Right lung (tissue), 5 donors: Measurements from ENCODE around the gene SSU72. TPM values are rescaled to one million over a fixed set of nuclear protein-coding genes. Genes with fewer than 3 reads are reported as not detected.

Source experiments
- DNase-seq, 2 donors: peaks; one replicate each; pipeline ENCODE4 v3.0.0-alpha.2; 2013
- polyA plus RNA-seq, 5 donors: library from polyadenylated mRNA; unstranded; fragments of 120-200 nt; gene quantifications; one replicate each; pipeline versions ENCODE4 v1.2.1 to v1.2.3, GENCODE V29; 2013; ENCODE audit warnings: inconsistent platforms in 1 of 5, low replicate concordance in 1 of 5; ENCODE audit not compliant: insufficient read length in 5 of 5, insufficient read depth in 1 of 5

SSU72 gene
- polyA plus RNA-seq, 5 donors, result 61.9 to 99.7 (median 71.7) TPM

DNA sequence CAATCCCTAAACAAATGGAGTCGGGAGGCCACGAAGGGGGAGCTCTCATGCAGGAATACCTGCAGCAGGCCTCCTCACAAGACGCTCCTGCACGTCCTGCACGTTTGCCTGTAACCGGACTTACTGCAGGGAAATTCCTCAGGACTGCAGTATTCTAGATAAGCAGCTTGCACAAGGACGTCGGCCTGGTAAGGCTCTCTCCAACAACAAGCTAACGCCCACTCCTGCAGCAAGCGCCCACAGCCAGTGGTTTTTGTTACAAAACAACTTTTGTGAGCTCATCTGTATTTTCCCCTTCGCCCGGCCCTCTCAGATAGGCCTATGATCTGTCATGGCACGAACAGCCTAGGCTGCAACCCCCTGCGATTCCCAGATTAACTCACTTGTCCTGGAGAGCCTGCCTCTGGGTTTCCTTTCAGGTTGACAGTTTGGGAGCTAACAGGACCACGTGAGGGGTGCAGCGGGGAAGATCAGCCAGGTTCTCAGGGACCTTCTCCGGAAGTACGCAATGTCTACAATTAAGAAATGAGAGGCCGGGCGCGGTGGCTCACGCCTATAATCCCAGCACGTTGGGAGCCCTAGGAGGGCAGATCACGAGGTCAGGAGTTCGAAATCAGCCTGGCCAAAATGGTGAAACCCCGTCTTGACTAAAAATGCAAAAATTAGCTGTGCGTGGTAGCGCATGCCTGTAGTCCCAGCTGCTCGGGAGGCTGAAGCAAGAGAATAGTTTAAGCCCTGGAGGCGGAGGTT lies 39.7 kb upstream of the SSU72 start:
- DNase-seq, result peak; percentile 39 to 40

DNA sequence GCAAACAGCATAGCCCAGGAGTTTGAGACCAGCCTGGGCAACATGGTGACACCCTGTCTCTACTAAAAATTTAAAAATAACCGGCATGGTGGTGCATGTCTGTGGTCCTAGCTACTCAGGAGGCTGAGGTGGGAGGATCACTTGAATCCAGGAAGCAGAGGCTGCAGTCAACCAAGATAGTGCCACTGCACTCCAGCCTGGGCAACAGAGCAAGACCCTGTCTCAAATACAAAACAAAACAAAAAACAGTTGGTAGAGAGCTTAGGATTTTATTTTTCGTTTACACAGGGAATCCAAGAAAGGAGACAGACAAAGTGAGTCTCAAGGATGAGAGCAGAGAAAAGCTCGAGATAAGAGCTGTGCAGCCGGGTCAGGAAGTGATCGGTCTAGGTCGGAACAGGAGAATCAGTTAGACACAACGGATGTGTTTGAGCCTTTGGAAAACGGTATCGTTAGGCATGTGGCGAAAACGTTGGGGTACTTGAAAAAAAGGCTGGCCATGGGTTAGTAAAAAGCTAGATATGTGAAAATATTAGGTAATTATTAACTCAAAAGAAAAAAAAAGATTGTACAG lies 38.9 kb upstream of the SSU72 start:
- no peak for DNase-seq

DNA sequence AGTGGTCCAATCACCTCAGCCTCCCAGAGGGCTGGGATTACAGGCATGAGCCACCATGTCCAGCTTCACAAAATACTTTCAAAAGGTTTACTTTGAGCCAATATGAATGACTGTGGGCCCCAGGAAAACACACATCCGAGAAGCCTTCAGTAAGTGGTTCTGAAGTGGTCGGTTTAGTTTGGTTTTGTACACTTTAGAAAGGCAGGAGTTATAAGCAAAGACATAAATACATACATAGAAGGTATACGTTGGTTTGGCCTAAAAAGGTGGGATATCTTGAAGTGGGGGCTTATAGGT lies 37.4 kb upstream of the SSU72 start:
- DNase-seq, result peak; percentile 56 to 62

GRCh38 chr1:1610796-1611195 lies 36.1 kb upstream of the SSU72 start:
- no peak for DNase-seq

- no peak for DNase-seq
These were observed 35.3 kb upstream of the SSU72 start for GRCh38 chr1:1609822-1610485.

DNA sequence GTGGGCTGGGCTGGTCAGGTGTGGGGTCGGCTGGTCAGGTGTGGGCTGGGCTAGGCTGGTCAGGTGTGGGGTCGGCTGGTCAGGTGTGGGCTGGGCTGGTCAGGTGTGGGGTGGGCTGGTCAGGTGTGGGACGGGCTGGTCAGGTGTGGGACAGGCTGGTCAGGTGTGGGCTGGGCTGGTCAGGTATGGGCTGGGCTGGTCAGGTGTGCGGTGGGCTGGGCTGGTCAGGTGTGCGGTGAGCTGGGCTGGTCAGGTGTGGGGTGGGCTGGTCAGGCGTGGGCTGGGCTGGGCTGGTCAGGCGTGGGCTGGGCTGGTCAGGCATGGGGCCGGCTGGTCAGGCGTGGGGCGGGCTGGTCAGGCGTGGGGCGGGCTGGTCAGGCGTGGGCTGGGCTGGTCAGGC lies 31.6 kb upstream of the SSU72 start:
- DNase-seq, result no peak

- no peak for DNase-seq
These were observed 31.1 kb upstream of the SSU72 start for GRCh38 chr1:1605724-1606123.

- DNase-seq, result no peak
These were observed 30.4 kb upstream of the SSU72 start for GRCh38 chr1:1605034-1605591.

- no peak for DNase-seq
These were observed 29.8 kb upstream of the SSU72 start for GRCh38 chr1:1604374-1605033.

GRCh38 chr1:1603671-1604373 lies 29.2 kb upstream of the SSU72 start:
- DNase-seq, result no peak

DNA sequence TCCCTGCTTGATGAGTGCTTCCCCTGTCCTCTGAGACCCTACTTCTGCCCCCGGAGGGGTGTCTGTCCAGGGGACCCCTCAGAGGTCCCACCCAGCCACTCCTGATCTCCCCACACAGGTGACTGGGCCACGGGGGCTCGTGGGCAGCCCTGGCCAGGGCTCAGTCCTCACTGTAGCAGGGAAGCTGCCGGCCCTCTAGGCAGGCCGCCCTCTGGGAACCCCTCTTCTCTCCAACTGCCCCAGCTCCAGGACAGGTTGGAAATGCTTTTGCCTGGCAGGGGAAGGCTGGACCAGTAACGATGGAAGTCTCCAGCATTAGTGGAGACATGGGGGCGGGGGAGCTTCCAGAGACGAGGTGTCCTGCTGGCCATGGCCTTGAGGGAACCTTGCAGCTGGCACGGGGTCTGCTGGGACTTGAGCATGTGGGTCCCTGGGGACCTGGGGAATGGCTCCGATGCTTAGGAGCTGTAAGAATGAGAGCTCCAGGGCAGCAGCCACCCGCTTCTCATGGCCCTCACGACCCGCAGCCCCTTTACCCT lies 28.4 kb upstream of the SSU72 start:
- DNase-seq, result no peak

DNA sequence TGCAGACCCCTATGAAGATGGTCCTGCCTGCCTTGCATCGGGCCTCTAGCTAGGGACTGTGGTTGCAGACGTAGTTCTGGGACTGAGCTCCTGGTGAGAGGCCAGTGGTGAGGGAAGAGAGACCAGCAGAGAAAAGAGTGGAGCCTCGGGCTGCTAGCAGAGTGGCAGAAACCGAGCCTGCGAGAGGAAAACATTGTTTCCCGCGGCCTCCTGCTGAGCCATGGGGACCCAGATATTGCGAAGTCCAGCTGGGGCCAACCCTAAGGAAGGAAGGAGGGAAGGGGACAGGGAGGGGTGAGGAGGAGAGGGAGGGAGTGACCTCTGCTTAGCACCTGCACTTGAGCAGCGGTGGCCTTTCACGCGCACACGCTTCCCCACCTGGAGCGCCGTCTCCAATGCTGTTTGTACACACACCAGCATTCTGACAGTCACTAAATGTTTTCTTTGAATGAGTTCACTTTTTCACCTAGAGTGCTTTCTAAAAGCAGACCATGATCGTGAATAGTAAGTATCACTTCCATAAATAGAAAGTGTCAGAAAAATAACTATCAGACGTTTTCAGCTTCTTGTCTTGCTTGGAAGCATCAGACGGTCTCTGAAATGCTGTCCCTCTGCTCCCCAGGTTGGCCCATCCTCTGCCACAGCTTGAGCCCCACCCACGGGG lies 27.8 kb upstream of the SSU72 start:
- no peak for DNase-seq

DNA sequence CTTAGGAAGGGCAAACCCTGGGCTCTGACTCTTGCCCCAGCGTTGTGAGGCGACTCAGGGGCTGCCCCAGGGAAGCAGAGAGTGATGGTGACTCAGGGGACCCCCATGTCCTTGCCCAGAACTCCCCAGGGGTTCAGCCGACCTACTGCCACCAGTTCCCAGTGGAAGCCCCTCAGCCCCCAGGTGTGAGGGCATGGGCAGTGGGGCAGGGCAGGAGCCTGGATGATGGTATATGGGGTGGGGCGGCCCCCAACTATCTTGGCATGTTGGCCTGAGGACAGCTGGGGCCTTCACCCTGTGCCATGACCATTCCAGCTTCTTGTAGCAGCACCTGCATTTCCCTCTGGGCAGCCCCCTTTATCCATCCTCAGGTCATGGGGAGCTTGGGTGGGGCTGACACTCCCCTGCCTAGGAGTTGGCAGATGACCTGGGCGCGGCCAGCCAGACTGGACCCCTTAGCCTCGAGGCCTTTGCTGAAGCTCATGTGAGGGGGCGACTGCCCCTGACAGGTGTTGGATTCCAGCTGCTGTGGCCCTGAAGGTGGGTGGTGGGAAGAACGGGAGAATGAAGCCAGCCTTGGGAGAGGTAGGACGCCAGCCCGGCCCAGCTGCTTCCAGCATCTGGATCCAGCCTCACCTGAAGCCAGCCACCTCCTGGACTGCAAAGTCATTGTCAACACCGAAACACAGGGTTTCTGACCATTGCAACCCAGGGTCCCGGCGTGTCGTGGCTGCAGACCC lies 27.1 kb upstream of the SSU72 start:
- no peak for DNase-seq

GRCh38 chr1:1600861-1601563 lies 26.3 kb upstream of the SSU72 start:
- DNase-seq, result no peak

GRCh38 chr1:1599935-1600860 lies 25.5 kb upstream of the SSU72 start, which contains the start of gene FNDC10:
Gene FNDC10 (minus strand): TSS chr1:1600135. CDS start chr1:1600015, 120 bp downstream.
- DNase-seq, result no peak

- no peak for DNase-seq
These were observed 24.6 kb upstream of the SSU72 start for GRCh38 chr1:1599030-1599934.

DNA sequence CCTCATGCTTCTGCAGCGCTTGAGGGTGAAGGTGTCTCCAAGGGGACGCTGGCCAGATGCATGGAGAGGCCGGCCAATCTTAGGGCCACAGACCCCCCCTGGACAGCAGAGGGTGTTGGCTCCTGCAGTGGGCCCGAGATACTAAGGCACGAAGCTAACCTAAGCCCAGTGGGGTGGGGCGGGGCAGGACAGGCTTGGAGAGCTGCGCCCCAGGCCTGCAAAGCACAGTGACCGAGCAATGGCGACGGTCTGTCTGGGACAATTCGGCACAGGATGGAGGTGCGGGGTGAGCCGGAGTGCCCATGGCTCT lies 24.0 kb upstream of the SSU72 start:
- DNase-seq, result no peak
